CD4-positive, alpha-beta memory T cell (primary cell): ENCODE measurements around the gene ATL2. TPM values are rescaled to one million over a fixed set of nuclear protein-coding genes. Genes with fewer than 3 reads are reported as not detected.
"Not testable (repeated sequence)": the region's sequence is repeated elsewhere in the genome, so short reads cannot be mapped to it uniquely, and the experiment has no call there.

Source experiments
- CTCF ChIA-PET: fragments of 350-600 bp; sonication (Branson Sonifier 250); formaldehyde crosslinking; loops from one replicate; lab custom pipeline; 2021; ENCODE audit warnings: inconsistent platforms; ENCODE audit not compliant: partially characterized antibody; lab: Charles Lee
- POLR2A ChIA-PET: fragments of 350-600 bp; sonication (Branson Sonifier 250); formaldehyde crosslinking; loops from one replicate; lab custom pipeline; 2021; ENCODE audit not compliant: partially characterized antibody; lab: Charles Lee
- DNase-seq, 5 donors: peaks; one replicate each; pipeline versions ENCODE4 v3.0.0 to v3.0.0-alpha.2; 2020 to 2022; ENCODE audit warnings: mixed read lengths in 1 of 5
- H3K27ac ChIP-seq: one replicate; pipeline ENCODE4 v1.7.0; 2013; ENCODE audit warnings: low read depth, low read length
- H3K27me3 ChIP-seq: 2 replicates; pipeline ENCODE4 v1.7.0; 2013; ENCODE audit warnings: mild to moderate bottlenecking, low read length, moderate library complexity; ENCODE audit not compliant: insufficient read depth
- H3K36me3 ChIP-seq: 2 replicates; pipeline ENCODE4 v1.7.0; 2013; ENCODE audit warnings: mild to moderate bottlenecking, low read length, moderate library complexity; ENCODE audit not compliant: insufficient read depth
- H3K4me1 ChIP-seq: 2 replicates; pipeline ENCODE4 v1.7.0; 2013; ENCODE audit warnings: mild to moderate bottlenecking, low read length, moderate library complexity; ENCODE audit not compliant: insufficient read depth
- H3K4me3 ChIP-seq, 2 donors: one replicate each; pipeline ENCODE4 v1.7.0; 2013; ENCODE audit warnings: low read length in 2 of 2, mild to moderate bottlenecking in 1 of 2
- H3K9me3 ChIP-seq, 2 donors: one replicate each; pipeline ENCODE4 v1.7.0; 2013; ENCODE audit warnings: low read length in 2 of 2, control low read depth in 1 of 2; ENCODE audit not compliant: control insufficient read depth in 1 of 2
- H3K27ac Mint-ChIP-seq, 7 donors: one replicate each; pipeline ENCODE4 v1.8.0; 2020 to 2021; ENCODE audit warnings: mixed read lengths in 7 of 7, mild to moderate bottlenecking in 6 of 7, inconsistent platforms in 3 of 7, moderate library complexity in 3 of 7
- H3K27me3 Mint-ChIP-seq, 2 donors: one replicate each; pipeline ENCODE4 v1.8.0; 2020 to 2021; ENCODE audit warnings: mixed read lengths in 2 of 2
- H3K36me3 Mint-ChIP-seq, 2 donors: one replicate each; pipeline ENCODE4 v1.8.0; 2020 to 2021; ENCODE audit warnings: mixed read lengths in 2 of 2, inconsistent platforms in 1 of 2, mild to moderate bottlenecking in 1 of 2
- H3K4me1 Mint-ChIP-seq, 4 donors: one replicate each; pipeline ENCODE4 v1.8.0; 2020 to 2021; ENCODE audit warnings: mixed read lengths in 4 of 4, mild to moderate bottlenecking in 1 of 4
- H3K4me3 Mint-ChIP-seq, 8 donors: one replicate each; pipeline ENCODE4 v1.8.0; 2020 to 2021; ENCODE audit warnings: mixed read lengths in 8 of 8, mild to moderate bottlenecking in 7 of 8, moderate library complexity in 6 of 8, inconsistent platforms in 3 of 8
- H3K9me3 Mint-ChIP-seq, 8 donors: one replicate each; pipeline ENCODE4 v1.8.0; 2020 to 2021; ENCODE audit warnings: mixed read lengths in 8 of 8, mild to moderate bottlenecking in 5 of 8, inconsistent platforms in 3 of 8, moderate library complexity in 1 of 8
- intact Hi-C: fragments of 100-400 bp; cut with micrococcal nuclease; formaldehyde crosslinking; loops from one replicate; pipeline ENCODE4 v1.15.1; 2023
- polyA plus RNA-seq, 2 donors: library from polyadenylated mRNA; unstranded; fragments of 300-500 nt; fragmentation: Illumina TruSeq; gene quantifications; one replicate each; pipeline ENCODE4 v1.2.3, GENCODE V29; 2021
- total RNA-seq, 2 experiments: library from RNA; stranded (reverse); gene quantifications; one replicate each; pipeline ENCODE4 v1.2.3, GENCODE V29; 2021

The ATL2 gene
- total and polyA plus RNA-seq, 4 experiments from 2014 or later = 13.2 to 64.3 (median 36.6) TPM

DNA sequence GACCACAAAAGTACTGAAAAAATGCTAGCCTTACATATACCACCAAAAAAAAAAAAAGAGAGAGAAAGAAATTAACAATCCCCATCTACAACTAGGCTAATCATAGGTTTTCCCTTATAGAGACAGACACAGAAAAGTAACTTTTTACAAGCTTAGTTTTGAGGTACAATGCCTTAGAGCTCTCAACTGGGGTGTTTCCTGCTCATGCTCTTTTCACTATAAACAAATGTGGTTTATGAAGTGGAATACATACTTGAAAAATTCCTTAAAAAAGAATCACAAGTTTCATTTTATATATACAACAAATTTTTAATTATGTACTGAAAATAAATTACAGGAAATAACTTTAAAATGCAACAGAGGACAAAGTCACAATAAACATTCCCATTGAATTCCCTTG, 82.5 kb downstream of the ATL2 start:
- H3K4me3 ChIP-seq = no peak overlapping the region
- intact Hi-C loops = no loop called here
- H3K4me1 Mint-ChIP-seq = no peaks in the 10 kb centered on the region
- POLR2A ChIA-PET = no interaction called here
- H3K4me1 ChIP-seq = no peaks in the 10 kb centered on the region
- peaks cover 14% of the 10 kb centered on the region for H3K36me3 ChIP-seq
- CTCF ChIA-PET = no interaction called here
- no peak overlapping the region for H3K27ac ChIP-seq
- peaks cover 23 to 35% of the 10 kb centered on the region in 2 donors for H3K36me3 Mint-ChIP-seq
- H3K9me3 ChIP-seq = no peaks in the 10 kb centered on the region
- H3K4me3 Mint-ChIP-seq = no peak overlapping the region
- H3K9me3 Mint-ChIP-seq = peaks cover 0 to 2% (median 0%) of the 10 kb centered on the region in 8 donors
- H3K27me3 ChIP-seq = no peaks in the 10 kb centered on the region
- H3K27me3 Mint-ChIP-seq = peaks cover 0 to 4% of the 10 kb centered on the region in 2 donors
- DNase-seq = no peak
- H3K27ac Mint-ChIP-seq = no peak overlapping the region

DNA sequence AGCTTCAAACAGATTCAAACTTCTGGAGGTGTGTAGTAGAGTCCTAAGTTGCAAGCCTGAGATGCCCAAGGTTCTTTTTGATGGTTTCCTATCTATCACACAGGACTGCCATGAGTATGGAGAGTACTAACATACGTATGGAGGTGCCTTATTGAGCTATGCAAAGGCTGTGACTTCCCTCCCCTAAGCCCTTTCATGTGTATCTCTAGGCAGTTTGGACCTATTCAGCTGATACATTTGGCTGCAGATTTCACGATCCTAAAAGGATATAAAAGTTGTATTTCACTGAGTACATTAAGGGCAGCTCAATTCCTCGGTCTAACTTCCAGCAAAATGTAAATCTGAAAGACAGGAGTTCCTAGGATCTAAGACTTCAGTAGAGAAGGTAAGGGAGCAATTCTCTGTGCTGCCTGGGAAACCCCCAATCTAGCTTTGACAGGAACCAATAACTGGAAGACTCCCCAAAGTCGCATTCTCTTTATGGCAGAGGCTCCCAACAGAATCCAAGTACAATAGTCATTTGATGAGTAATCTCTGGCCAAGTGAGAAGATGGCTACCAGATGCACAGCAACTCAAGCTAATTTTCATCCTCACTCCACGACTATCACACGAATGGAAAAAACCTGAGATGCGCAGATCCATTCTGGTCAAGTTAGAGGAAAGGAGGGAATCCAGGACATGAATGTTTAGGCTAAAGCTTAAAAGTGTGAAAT, 83.8 kb downstream of the ATL2 start:
- no peak overlapping the region for H3K27ac Mint-ChIP-seq
- H3K4me1 ChIP-seq = no peaks in the 10 kb centered on the region
- no peaks in the 10 kb centered on the region for H3K27me3 ChIP-seq
- peaks cover 13 to 23% of the 10 kb centered on the region in 2 donors for H3K36me3 Mint-ChIP-seq
- no peaks in the 10 kb centered on the region for H3K9me3 ChIP-seq
- peaks cover 13% of the 10 kb centered on the region for H3K36me3 ChIP-seq
- H3K27ac ChIP-seq = no peak overlapping the region
- peaks cover 0 to 2% (median 0%) of the 10 kb centered on the region in 8 donors for H3K9me3 Mint-ChIP-seq
- H3K4me3 Mint-ChIP-seq = no peak overlapping the region
- ChIA-PET CTCF (interaction anchor here (1.4 kb wide), 1 partner anchor 215 kb away, joined by 6 read pairs; no protein-coding TSS in a partner anchor), POLR2A (no interaction called here)
- no peaks in the 10 kb centered on the region for H3K4me1 Mint-ChIP-seq
- no peak overlapping the region for H3K4me3 ChIP-seq
- DNase-seq = no peak
- intact Hi-C loops = no loop called here
- peaks cover 3 to 6% of the 10 kb centered on the region in 2 donors for H3K27me3 Mint-ChIP-seq

DNA sequence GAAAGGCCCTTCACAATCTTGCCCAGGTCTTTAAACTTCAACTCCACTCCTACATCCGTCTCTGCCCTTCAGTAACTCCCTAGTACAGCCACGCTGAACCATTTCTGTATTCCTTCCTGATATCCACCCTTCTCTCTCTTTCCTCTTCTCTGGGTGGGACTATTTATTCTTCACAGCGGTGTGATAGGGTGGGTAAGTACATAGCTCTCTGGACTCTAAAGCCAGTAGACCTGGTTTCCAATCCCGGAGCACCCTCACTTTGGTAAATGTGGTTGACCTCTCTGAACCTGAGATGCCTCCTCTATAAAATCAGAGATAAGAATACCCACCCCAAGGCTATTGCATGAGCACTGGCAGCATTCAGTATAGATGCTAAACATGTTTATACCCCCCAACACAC, 86.7 kb downstream of the ATL2 start:
- no peak for DNase-seq
- H3K9me3 ChIP-seq = no peaks in the 10 kb centered on the region
- H3K4me1 ChIP-seq = no peaks in the 10 kb centered on the region
- H3K4me1 Mint-ChIP-seq = no peaks in the 10 kb centered on the region
- intact Hi-C loops = no loop called here
- no peaks in the 10 kb centered on the region for H3K27me3 ChIP-seq
- H3K36me3 ChIP-seq = no peaks in the 10 kb centered on the region
- no peak overlapping the region for H3K27ac Mint-ChIP-seq
- H3K27me3 Mint-ChIP-seq = peaks cover 16 to 18% of the 10 kb centered on the region in 2 donors
- POLR2A ChIA-PET = no interaction called here
- H3K36me3 Mint-ChIP-seq = no peaks in the 10 kb centered on the region
- H3K27ac ChIP-seq = no peak overlapping the region
- CTCF ChIA-PET = interaction anchor here (1.6 kb wide), 1 partner anchor 217 kb away, joined by 4 read pairs; no protein-coding TSS in a partner anchor
- peaks cover 0 to 2% (median 0%) of the 10 kb centered on the region in 8 donors for H3K9me3 Mint-ChIP-seq
- no peak overlapping the region for H3K4me3 ChIP-seq
- H3K4me3 Mint-ChIP-seq = no peak overlapping the region

DNA sequence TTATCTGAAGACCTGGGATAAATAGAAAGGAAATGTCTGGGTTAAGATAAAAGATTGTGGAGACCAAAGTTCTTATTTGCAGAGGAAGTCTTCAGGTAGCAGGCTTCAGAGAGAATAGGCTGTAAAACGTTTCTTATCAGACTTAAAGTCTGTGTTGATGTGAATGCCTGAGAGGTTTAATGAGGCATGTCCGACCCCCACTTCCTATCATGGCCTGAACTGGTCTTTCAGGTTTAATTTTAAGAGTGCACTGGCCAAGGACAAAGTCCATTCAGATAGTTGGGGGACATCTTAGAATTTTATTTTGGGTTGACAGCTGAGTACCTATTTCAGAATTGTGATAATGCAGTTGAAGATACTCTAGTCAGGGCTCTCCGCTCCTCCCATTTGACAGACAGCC, 92.1 kb downstream of the ATL2 start:
- Mint-ChIP-seq H3K27me3 (peaks cover 21 to 25% of the 10 kb centered on the region in 2 donors), H3K9me3 (no peaks in the 10 kb centered on the region), H3K4me3 (no peak overlapping the region), H3K27ac (no peak overlapping the region), H3K4me1 (peaks cover 0 to 1% (median 0%) of the 10 kb centered on the region in 4 donors), H3K36me3 (no peaks in the 10 kb centered on the region)
- H3K36me3 ChIP-seq = no peaks in the 10 kb centered on the region
- DNase-seq = no peak
- POLR2A ChIA-PET = no interaction called here
- H3K4me1 ChIP-seq = no peaks in the 10 kb centered on the region
- CTCF ChIA-PET = no interaction called here
- H3K4me3 ChIP-seq = no peak overlapping the region
- no peak overlapping the region for H3K27ac ChIP-seq
- no peaks in the 10 kb centered on the region for H3K27me3 ChIP-seq
- intact Hi-C loops = no loop called here
- H3K9me3 ChIP-seq = no peaks in the 10 kb centered on the region

DNA sequence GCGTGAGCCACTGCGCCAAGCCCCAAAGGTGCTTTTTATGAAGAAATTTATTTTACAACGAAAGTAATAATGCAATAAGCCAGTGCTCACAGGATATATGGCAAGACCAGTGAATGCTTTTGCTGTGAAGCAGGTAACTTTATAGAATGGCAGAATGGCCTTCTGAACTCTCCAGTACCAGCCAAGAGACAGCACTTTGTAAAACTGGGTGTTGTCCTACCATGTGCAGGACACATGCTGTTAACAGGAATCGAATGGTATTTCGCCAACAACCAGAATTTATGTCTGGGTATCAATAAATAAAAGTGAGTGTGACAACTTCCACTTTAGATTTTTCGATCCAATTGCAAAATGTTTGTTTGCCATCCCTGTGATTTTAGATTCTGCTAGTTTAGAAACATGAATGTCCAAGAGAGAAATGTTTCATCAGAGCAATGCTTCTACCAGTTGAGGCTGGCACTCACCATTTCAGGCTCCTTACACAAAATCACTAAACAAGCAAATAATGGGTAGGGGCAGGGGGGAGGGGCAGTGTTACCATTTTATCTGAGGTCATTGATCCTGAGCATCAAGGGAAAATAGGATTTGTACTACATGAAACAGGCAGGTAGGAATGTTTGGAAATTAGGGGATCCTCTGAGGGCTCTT, 95.9 kb downstream of the ATL2 start:
- peaks cover 11 to 12% of the 10 kb centered on the region in 2 donors for H3K27me3 Mint-ChIP-seq
- H3K36me3 Mint-ChIP-seq = no peaks in the 10 kb centered on the region

DNA sequence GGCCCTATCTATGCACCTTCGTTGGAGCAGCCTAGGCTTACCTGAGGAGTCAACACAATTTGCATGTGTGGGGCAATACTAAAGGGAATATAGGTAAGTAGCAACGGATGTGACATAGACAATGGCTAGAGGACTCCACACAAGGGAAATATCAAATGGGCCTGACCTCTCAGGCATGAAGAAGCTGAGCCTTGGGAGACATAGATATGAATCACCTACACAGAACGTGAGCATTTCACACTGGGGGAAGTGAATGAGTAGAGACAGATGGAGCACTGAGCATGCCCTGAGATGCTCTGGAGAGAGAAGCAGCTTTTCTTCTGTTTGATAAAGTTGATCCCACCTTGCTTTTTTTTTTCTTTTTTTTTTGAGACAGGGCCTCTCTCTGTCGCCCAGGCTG, 97.9 kb downstream of the ATL2 start:
- no peaks in the 10 kb centered on the region for H3K36me3 ChIP-seq
- H3K27me3 Mint-ChIP-seq = peaks cover 4 to 12% of the 10 kb centered on the region in 2 donors
- H3K9me3 ChIP-seq = no peaks in the 10 kb centered on the region
- H3K27me3 ChIP-seq = no peaks in the 10 kb centered on the region
- ChIA-PET CTCF (no interaction called here), POLR2A (no interaction called here)
- DNase-seq = no peak
- no peak overlapping the region for H3K27ac ChIP-seq
- H3K9me3 Mint-ChIP-seq = no peaks in the 10 kb centered on the region
- no peaks in the 10 kb centered on the region for H3K36me3 Mint-ChIP-seq
- H3K4me3 ChIP-seq = no peak overlapping the region
- H3K4me1 Mint-ChIP-seq = peaks cover 0 to 2% (median under 1%) of the 10 kb centered on the region in 4 donors
- intact Hi-C loops = no loop called here
- H3K4me3 Mint-ChIP-seq = no peak overlapping the region
- no peaks in the 10 kb centered on the region for H3K4me1 ChIP-seq
- no peak overlapping the region for H3K27ac Mint-ChIP-seq

More for the DNA sequence above, 95.9 kb downstream of the ATL2 start:
- no peaks in the 10 kb centered on the region for H3K9me3 Mint-ChIP-seq
- intact Hi-C loops = no loop called here
- Histone ChIP-seq H3K4me3 (no peak overlapping the region), H3K27ac (no peak overlapping the region), H3K36me3 (no peaks in the 10 kb centered on the region), H3K9me3 (no peaks in the 10 kb centered on the region), H3K27me3 (no peaks in the 10 kb centered on the region), H3K4me1 (no peaks in the 10 kb centered on the region)
- POLR2A ChIA-PET = no interaction called here
- H3K4me3 Mint-ChIP-seq = no peak overlapping the region
- H3K4me1 Mint-ChIP-seq = peaks cover 0 to 1% (median 0%) of the 10 kb centered on the region in 4 donors
- DNase-seq = no peak
- no peak overlapping the region for H3K27ac Mint-ChIP-seq
- CTCF ChIA-PET = no interaction called here

DNA sequence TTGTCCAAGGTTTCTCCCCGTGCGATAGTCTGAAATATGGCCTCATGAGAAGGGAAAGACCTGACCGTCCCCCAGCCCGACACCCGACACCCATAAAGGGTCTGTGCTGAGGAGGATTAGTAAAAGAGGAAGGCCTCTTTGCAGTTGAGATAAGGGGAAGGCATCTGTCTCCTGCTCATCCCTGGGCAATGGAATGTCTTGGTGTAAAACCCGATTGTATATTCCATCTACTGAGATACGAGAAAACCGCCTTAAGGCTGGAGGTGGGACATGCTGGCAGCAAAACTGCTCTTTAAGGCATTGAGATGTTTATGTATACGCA, 99.0 kb downstream of the ATL2 start:
- H3K27ac ChIP-seq, DNase-seq, H3K27me3 Mint-ChIP-seq, POLR2A ChIA-PET, CTCF ChIA-PET, H3K27ac Mint-ChIP-seq, H3K9me3 ChIP-seq, H3K4me1 Mint-ChIP-seq, H3K9me3 Mint-ChIP-seq, H3K27me3 ChIP-seq, H3K4me1 ChIP-seq, H3K4me3 Mint-ChIP-seq, H3K4me3 ChIP-seq, H3K36me3 Mint-ChIP-seq, intact Hi-C loops, H3K36me3 ChIP-seq: not testable (repeated sequence)
